NCI-H2227 (cell line): ENCODE data around the gene CLEC5A.
"Not testable (repeated sequence)": the region's sequence is repeated elsewhere in the genome, so short reads cannot be mapped to it uniquely, and the experiment has no call there.

ENCODE experiments used
- DNase-seq: peaks from one replicate; lab custom pipeline; 2025; ENCODE audit not compliant: unreplicated experiment; lab: John Stamatoyannopoulos, UW

The CLEC5A gene

GRCh38 chr7:141949451-141949850 lies 2.7 kb upstream of the CLEC5A start:
- DNase-seq = no peak

GRCh38 chr7:141949021-141949420 lies 2.2 kb upstream of the CLEC5A start:
- DNase-seq = no peak

- DNase-seq = no peak
These were observed 1.4 kb downstream of the CLEC5A start for GRCh38 chr7:141945356-141945755.

GRCh38 chr7:141944811-141945210 lies 2.0 kb downstream of the CLEC5A start:
- DNase-seq = no peak

- DNase-seq = no peak
These were observed 2.9 kb downstream of the CLEC5A start for GRCh38 chr7:141943846-141944245.

- DNase-seq = no peak
These were observed 5.7 kb downstream of the CLEC5A start for GRCh38 chr7:141941075-141941474.

GRCh38 chr7:141930211-141930610 lies 16.6 kb downstream of the CLEC5A start:
- DNase-seq = no peak

GRCh38 chr7:141928845-141929195 lies 18.0 kb downstream of the CLEC5A start:
- DNase-seq = no peak

- DNase-seq = no peak
These were observed 18.5 kb downstream of the CLEC5A start for GRCh38 chr7:141928146-141928844.

- DNase-seq = no peak
These were observed 26.5 kb downstream of the CLEC5A start for GRCh38 chr7:141920281-141920680.

GRCh38 chr7:141916099-141916498 lies 30.7 kb downstream of the CLEC5A start, which contains the start of gene OR9A4:
OR9A4 (plus strand) TSS chr7:141916399; CDS start chr7:141918876, 2,477 bp downstream.
- no peak for DNase-seq

GRCh38 chr7:141915565-141915964 lies 31.2 kb downstream of the CLEC5A start:
- no peak for DNase-seq

GRCh38 chr7:141911391-141911790 lies 35.4 kb downstream of the CLEC5A start:
- no peak for DNase-seq

- DNase-seq = no peak
These were observed 40.5 kb downstream of the CLEC5A start for GRCh38 chr7:141906285-141906684.

GRCh38 chr7:141899366-141899765 lies 47.4 kb downstream of the CLEC5A start:
- DNase-seq = not testable (repeated sequence)

- DNase-seq = no peak
These were observed 55.4 kb downstream of the CLEC5A start for GRCh38 chr7:141891336-141891735.

GRCh38 chr7:141889321-141889720 lies 57.5 kb downstream of the CLEC5A start:
- DNase-seq = no peak

- no peak for DNase-seq
These were observed 62.1 kb downstream of the CLEC5A start for GRCh38 chr7:141884539-141885225.

- DNase-seq = no peak
These were observed 65.8 kb downstream of the CLEC5A start for GRCh38 chr7:141880960-141881359.

GRCh38 chr7:141877365-141877764 lies 69.4 kb downstream of the CLEC5A start:
- no peak for DNase-seq
